ENCODE results near the gene SERINC4. TPM values are rescaled to one million over a fixed set of nuclear protein-coding genes. Genes with fewer than 3 reads are reported as not detected.

Gene SERINC4
- total and polyA plus RNA-seq, 2 donors (not counting 3 experiments of a cell fraction or from before 2014, with no cell fraction given): not detected

DNA sequence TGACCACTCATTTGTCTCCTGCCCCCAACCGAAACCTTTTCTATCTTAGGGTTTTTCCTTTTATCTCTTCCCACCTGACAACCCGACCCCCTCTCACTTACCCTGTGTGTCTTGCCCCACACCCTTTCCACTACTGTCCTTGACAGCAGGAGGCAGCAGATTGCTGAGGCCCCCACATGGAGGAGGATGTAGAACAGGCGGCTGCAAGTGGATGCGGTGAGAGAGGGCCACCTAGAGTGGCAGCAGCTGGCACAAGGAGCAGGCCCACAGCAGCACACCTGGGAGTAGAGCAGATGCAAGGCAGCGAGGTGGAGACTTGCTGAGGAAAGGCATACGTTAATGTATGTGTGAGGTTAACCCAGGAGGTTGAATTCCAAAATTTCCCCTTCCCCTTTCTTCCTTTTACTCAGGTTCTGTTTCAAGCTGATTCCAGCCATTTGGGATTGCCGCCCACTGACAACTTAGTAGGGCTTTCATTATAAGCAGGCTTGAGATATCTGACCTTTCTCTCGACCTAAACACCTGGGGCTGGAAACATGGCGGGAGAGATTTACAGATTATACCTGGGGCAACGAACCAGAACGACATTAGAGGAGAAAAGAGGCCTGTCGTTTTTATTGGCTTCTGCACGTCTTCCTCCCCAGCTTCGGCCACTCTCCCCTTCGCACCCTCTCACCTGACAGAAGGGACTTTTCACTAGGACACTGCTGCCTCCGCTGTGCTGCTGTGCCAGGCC is 643 bp downstream of the SERINC4 start:
- no TSS peak for BruUV-seq (replicated peaks)
- Histone ChIP-seq H3K27ac (ENCODE audit: insufficient read depth, low read depth, low read length) (no peak overlapping the region), H3K9ac (replicated peaks; ENCODE audit: extremely low read depth, insufficient read depth, low read length) (no peak overlapping the region), H2AFZ (ENCODE audit: low read depth, low read length) (no peak overlapping the region), H3K9me1 (replicated peaks; ENCODE audit: control insufficient read depth, extremely low read depth, insufficient read depth, low read length) (no peaks in the 10 kb centered on the region), H3K4me1 (ENCODE audit: control insufficient read depth, extremely low read depth, insufficient read depth, low read length) (peaks cover 12% of the 10 kb centered on the region), H3K27me3 (ENCODE audit: control insufficient read depth in 2 of 2, insufficient read depth in 2 of 2, low read length in 2 of 2) (no peaks in the 10 kb centered on the region), H3K4me3 (replicated peaks in 1 of 3; ENCODE audit: insufficient read depth in 1 of 3, low read depth in 1 of 3, low read length in 3 of 3) (no peak overlapping the region), H4K20me1 (replicated peaks; ENCODE audit: control insufficient read depth, extremely low read depth, insufficient read depth, low read length) (no peaks in the 10 kb centered on the region), H3K9me3 (replicated peaks; ENCODE audit: control insufficient read depth, insufficient read depth, low read length) (no peaks in the 10 kb centered on the region), H3K4me2 (ENCODE audit: insufficient read depth, low read length) (no peak overlapping the region), H3K36me3 (ENCODE audit: control insufficient read depth in 2 of 2, extremely low read depth in 1 of 2, insufficient read depth in 2 of 2, low read length in 2 of 2) (peaks cover 15 to 20% of the 10 kb centered on the region in 2 experiments), H3K79me2 (ENCODE audit: control insufficient read depth, insufficient read depth, low read length) (peaks cover 21% of the 10 kb centered on the region)
- dilution Hi-C loops (cut with MboI; ENCODE audit: extremely low pct_ligation_motif_present, low sequenced_read_pairs) (no loop called here), intact Hi-C loops (cut with micrococcal nuclease) (no loop called here)
- ChIA-PET POLR2A (no interaction called here), CTCF (no interaction called here)
- TF ChIP-seq, protein P1, sequence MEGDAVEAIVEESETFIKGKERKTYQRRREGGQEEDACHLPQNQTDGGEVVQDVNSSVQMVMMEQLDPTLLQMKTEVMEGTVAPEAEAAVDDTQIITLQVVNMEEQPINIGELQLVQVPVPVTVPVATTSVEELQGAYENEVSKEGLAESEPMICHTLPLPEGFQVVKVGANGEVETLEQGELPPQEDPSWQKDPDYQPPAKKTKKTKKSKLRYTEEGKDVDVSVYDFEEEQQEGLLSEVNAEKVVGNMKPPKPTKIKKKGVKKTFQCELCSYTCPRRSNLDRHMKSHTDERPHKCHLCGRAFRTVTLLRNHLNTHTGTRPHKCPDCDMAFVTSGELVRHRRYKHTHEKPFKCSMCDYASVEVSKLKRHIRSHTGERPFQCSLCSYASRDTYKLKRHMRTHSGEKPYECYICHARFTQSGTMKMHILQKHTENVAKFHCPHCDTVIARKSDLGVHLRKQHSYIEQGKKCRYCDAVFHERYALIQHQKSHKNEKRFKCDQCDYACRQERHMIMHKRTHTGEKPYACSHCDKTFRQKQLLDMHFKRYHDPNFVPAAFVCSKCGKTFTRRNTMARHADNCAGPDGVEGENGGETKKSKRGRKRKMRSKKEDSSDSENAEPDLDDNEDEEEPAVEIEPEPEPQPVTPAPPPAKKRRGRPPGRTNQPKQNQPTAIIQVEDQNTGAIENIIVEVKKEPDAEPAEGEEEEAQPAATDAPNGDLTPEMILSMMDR (IDR thresholded peaks at IDR 0.05; ENCODE audit: extremely low read depth in 1 of 2, insufficient read depth in 1 of 2, low read depth in 1 of 2, low read length in 2 of 2): no peak
- TF ChIP-seq GATA2 (IDR thresholded peaks at IDR 0.05; ENCODE audit: insufficient read depth, insufficient read length, low read depth, low read length): no peak
- TF ChIP-seq POLR2AphosphoS5 (IDR thresholded peaks at IDR 0.05; ENCODE audit: insufficient read depth, low read depth, low read length): no peak
- TF ChIP-seq POLR2A (IDR thresholded peaks at IDR 0.05; ENCODE audit: low read depth, low read length): no peak
- TF ChIP-seq EZH2 (IDR thresholded peaks at IDR 0.05; ENCODE audit: borderline replicate concordance, low read depth, low read length, severe bottlenecking): no peak
- no peak for TF ChIP-seq JUN (IDR thresholded peaks at IDR 0.05; ENCODE audit: borderline replicate concordance, insufficient read depth, insufficient read length, low read depth)
- no peak for TF ChIP-seq MYC (IDR thresholded peaks at IDR 0.05; ENCODE audit: low read depth, low read length)
- TF ChIP-seq, protein P2, sequence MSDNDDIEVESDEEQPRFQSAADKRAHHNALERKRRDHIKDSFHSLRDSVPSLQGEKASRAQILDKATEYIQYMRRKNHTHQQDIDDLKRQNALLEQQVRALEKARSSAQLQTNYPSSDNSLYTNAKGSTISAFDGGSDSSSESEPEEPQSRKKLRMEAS (IDR thresholded peaks at IDR 0.05; ENCODE audit: insufficient read depth, insufficient read length): no peak
- no peak for TF ChIP-seq FOS (IDR thresholded peaks at IDR 0.05; ENCODE audit: borderline replicate concordance, insufficient read depth, low read length)
- FAIRE-seq (no peak), DNase-seq (ENCODE audit: low read depth, low spot score) (no peak)

All from endothelial cell of umbilical vein (primary cell).